ENCODE measurements around the gene HPGDS.

The HPGDS gene

GRCh38 chr4:94352163-94352562, 9.5 kb upstream of the HPGDS start:
- CTCF ChIA-PET: no interaction called here
- POLR2A ChIA-PET: no interaction called here
- TF ChIP-seq ARNT (IDR thresholded peaks at IDR 0.05) (no peak), PKNOX1 (IDR thresholded peaks at IDR 0.05) (no peak), FOXM1 (IDR thresholded peaks at IDR 0.05; ENCODE audit: borderline replicate concordance) (no peak), BHLHE40 (IDR thresholded peaks at IDR 0.05; ENCODE audit: borderline replicate concordance) (no peak), ELF4 (IDR thresholded peaks at IDR 0.05) (no peak), SUZ12 (IDR thresholded peaks at IDR 0.05) (no peak), CTBP1 (IDR thresholded peaks at IDR 0.05; ENCODE audit: borderline replicate concordance) (no peak), TARDBP (IDR thresholded peaks at IDR 0.05) (no peak), NFRKB (IDR thresholded peaks at IDR 0.05) (no peak), SP1 (IDR thresholded peaks at IDR 0.05) (no peak), LEF1 (IDR thresholded peaks at IDR 0.05; ENCODE audit: borderline replicate concordance) (no peak), L3MBTL2 (conservative IDR thresholded peaks at IDR 0.05) (no peak), FOXA1 (IDR thresholded peaks at IDR 0.05) (no peak), ZNF384 (IDR thresholded peaks at IDR 0.05) (no peak), HDGF (IDR thresholded peaks at IDR 0.05; ENCODE audit: borderline replicate concordance) (no peak), FOXK2 (IDR thresholded peaks at IDR 0.05) (no peak)
- no peak for DNase-seq (ENCODE audit: extremely low spot score)

- ChIA-PET POLR2A (no interaction called here), CTCF (no interaction called here)
- no peak for TF ChIP-seq SUZ12 (IDR thresholded peaks at IDR 0.05)
- no peak for TF ChIP-seq LEF1 (IDR thresholded peaks at IDR 0.05; ENCODE audit: borderline replicate concordance)
- no peak for DNase-seq (ENCODE audit: extremely low spot score)
These were observed 8.7 kb upstream of the HPGDS start for GRCh38 chr4:94351319-94351718.

GRCh38 chr4:94350095-94350494, 7.5 kb upstream of the HPGDS start:
- ChIA-PET CTCF (no interaction called here), POLR2A (no interaction called here)
- TF ChIP-seq FOXA1 (IDR thresholded peaks at IDR 0.05) (no peak), PKNOX1 (IDR thresholded peaks at IDR 0.05) (no peak), ZNF384 (IDR thresholded peaks at IDR 0.05) (no peak), FOXM1 (IDR thresholded peaks at IDR 0.05; ENCODE audit: borderline replicate concordance) (no peak), HDGF (IDR thresholded peaks at IDR 0.05; ENCODE audit: borderline replicate concordance) (no peak), ARNT (IDR thresholded peaks at IDR 0.05) (no peak), LEF1 (IDR thresholded peaks at IDR 0.05; ENCODE audit: borderline replicate concordance) (no peak), CTBP1 (IDR thresholded peaks at IDR 0.05; ENCODE audit: borderline replicate concordance) (no peak), BHLHE40 (IDR thresholded peaks at IDR 0.05; ENCODE audit: borderline replicate concordance) (no peak), FOXK2 (IDR thresholded peaks at IDR 0.05) (no peak)
- DNase-seq (ENCODE audit: extremely low spot score): no peak

GRCh38 chr4:94349193-94349592, 6.6 kb upstream of the HPGDS start:
- no peak for DNase-seq (ENCODE audit: extremely low spot score)
- no peak for TF ChIP-seq HDGF (IDR thresholded peaks at IDR 0.05; ENCODE audit: borderline replicate concordance)
- TF ChIP-seq L3MBTL2 (conservative IDR thresholded peaks at IDR 0.05): no peak
- TF ChIP-seq NFRKB (IDR thresholded peaks at IDR 0.05): no peak
- no peak for TF ChIP-seq ELF4 (IDR thresholded peaks at IDR 0.05)
- no peak for TF ChIP-seq PKNOX1 (IDR thresholded peaks at IDR 0.05)
- TF ChIP-seq BHLHE40 (IDR thresholded peaks at IDR 0.05; ENCODE audit: borderline replicate concordance): no peak
- no peak for TF ChIP-seq LEF1 (IDR thresholded peaks at IDR 0.05; ENCODE audit: borderline replicate concordance)
- TF ChIP-seq TARDBP (IDR thresholded peaks at IDR 0.05): no peak
- TF ChIP-seq ARNT (IDR thresholded peaks at IDR 0.05): no peak
- TF ChIP-seq FOXM1 (IDR thresholded peaks at IDR 0.05; ENCODE audit: borderline replicate concordance): no peak
- TF ChIP-seq SUZ12 (IDR thresholded peaks at IDR 0.05): no peak
- TF ChIP-seq SP1 (IDR thresholded peaks at IDR 0.05): no peak
- TF ChIP-seq CTBP1 (IDR thresholded peaks at IDR 0.05; ENCODE audit: borderline replicate concordance): no peak
- no peak for TF ChIP-seq FOXA1 (IDR thresholded peaks at IDR 0.05)
- TF ChIP-seq ZNF384 (IDR thresholded peaks at IDR 0.05): no peak
- TF ChIP-seq FOXK2 (IDR thresholded peaks at IDR 0.05): no peak
- CTCF ChIA-PET: no interaction called here
- POLR2A ChIA-PET: no interaction called here

- POLR2A ChIA-PET: no interaction called here
- CTCF ChIA-PET: interaction anchor here (0.7 kb wide), 1 partner anchor 266 kb away, joined by 5 read pairs; no protein-coding TSS in a partner anchor
- DNase-seq (ENCODE audit: extremely low spot score): no peak
- TF ChIP-seq TARDBP (IDR thresholded peaks at IDR 0.05): no peak
- TF ChIP-seq FOXM1 (IDR thresholded peaks at IDR 0.05; ENCODE audit: borderline replicate concordance): no peak
- no peak for TF ChIP-seq FOXA1 (IDR thresholded peaks at IDR 0.05)
- no peak for TF ChIP-seq ZNF384 (IDR thresholded peaks at IDR 0.05)
- no peak for TF ChIP-seq SP1 (IDR thresholded peaks at IDR 0.05)
- TF ChIP-seq PKNOX1 (IDR thresholded peaks at IDR 0.05): no peak
- no peak for TF ChIP-seq SUZ12 (IDR thresholded peaks at IDR 0.05)
- no peak for TF ChIP-seq HDGF (IDR thresholded peaks at IDR 0.05; ENCODE audit: borderline replicate concordance)
- TF ChIP-seq CTBP1 (IDR thresholded peaks at IDR 0.05; ENCODE audit: borderline replicate concordance): no peak
- no peak for TF ChIP-seq ELF4 (IDR thresholded peaks at IDR 0.05)
- no peak for TF ChIP-seq L3MBTL2 (conservative IDR thresholded peaks at IDR 0.05)
These were observed 6.0 kb upstream of the HPGDS start for GRCh38 chr4:94348666-94349065.

GRCh38 chr4:94346541-94346940, 3.9 kb upstream of the HPGDS start:
- ChIA-PET CTCF (no interaction called here), POLR2A (no interaction called here)

More at GRCh38 chr4:94346541-94346940, 3.9 kb upstream of the HPGDS start:
- no peak for TF ChIP-seq SP1 (IDR thresholded peaks at IDR 0.05)
- no peak for TF ChIP-seq BHLHE40 (IDR thresholded peaks at IDR 0.05; ENCODE audit: borderline replicate concordance)
- TF ChIP-seq PKNOX1 (IDR thresholded peaks at IDR 0.05): no peak
- TF ChIP-seq ZNF384 (IDR thresholded peaks at IDR 0.05): no peak
- no peak for TF ChIP-seq CTBP1 (IDR thresholded peaks at IDR 0.05; ENCODE audit: borderline replicate concordance)
- TF ChIP-seq ELF4 (IDR thresholded peaks at IDR 0.05): no peak
- no peak for TF ChIP-seq SUZ12 (IDR thresholded peaks at IDR 0.05)
- no peak for TF ChIP-seq ARNT (IDR thresholded peaks at IDR 0.05)
- no peak for TF ChIP-seq FOXM1 (IDR thresholded peaks at IDR 0.05; ENCODE audit: borderline replicate concordance)
- no peak for TF ChIP-seq LEF1 (IDR thresholded peaks at IDR 0.05; ENCODE audit: borderline replicate concordance)
- no peak for TF ChIP-seq FOXK2 (IDR thresholded peaks at IDR 0.05)
- no peak for TF ChIP-seq NFRKB (IDR thresholded peaks at IDR 0.05)
- no peak for DNase-seq (ENCODE audit: extremely low spot score)
